ENCODE data around the gene PRUNE2.

DNA sequence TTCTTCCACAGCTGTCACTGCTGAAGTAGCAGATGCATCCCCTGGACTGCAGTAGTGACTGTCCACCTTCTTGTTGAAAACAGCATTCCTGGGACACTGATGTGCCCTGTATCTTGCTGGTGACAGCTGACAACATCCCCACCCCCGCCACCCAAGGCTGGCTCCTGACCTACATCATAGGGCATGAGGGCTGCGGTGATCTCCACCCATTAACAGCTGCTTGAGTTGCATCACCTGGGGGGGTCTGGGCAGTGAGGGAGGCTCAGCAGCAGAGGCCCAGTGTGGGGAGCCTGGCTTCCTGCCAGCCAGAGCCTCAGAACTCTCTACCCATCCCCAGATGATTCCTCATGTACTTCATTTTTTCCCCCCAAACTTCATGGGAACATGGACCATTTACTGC lies 4.1 kb downstream of the PRUNE2 start:
- no peak for TF ChIP-seq CTCF (IDR thresholded peaks at IDR 0.05; ENCODE audit: insufficient read depth, low read length)
- TF ChIP-seq SPI1 (IDR thresholded peaks at IDR 0.05; ENCODE audit: borderline replicate concordance, low read depth) = no peak

Measured in HL-60 (cell line).